ENCODE measurements around the gene YIPF1. TPM values are rescaled to one million over a fixed set of nuclear protein-coding genes. Genes with fewer than 3 reads are reported as not detected.

Gene YIPF1
- total and polyA plus RNA-seq, 2 donors (not counting 1 experiment from before 2014, with no cell fraction given), result 34.7 to 39.8 TPM

DNA sequence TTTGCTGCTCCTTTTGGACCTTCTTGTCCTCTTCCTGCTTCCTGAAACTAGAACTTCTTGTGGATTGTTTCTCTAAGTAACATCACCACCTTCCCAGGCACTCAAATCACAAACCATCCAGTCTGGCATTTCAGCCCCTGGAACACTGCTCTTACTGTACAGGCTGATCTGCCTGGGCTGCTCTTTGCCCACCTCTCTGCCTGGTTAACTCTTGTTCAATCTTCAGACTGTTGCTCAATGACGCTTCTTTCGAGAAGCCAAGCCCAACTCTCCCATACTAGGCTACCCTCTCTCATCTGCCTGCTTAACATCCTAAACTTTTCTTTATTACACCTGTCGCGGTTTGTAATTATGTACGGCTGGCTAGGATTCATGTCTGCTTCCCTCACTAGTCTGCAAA is 5.0 kb upstream of the YIPF1 start:
- no peaks in the 10 kb centered on the region for H3K79me2 ChIP-seq (ENCODE audit: control insufficient read depth, insufficient read depth, low read length)
- no peak for DNase-seq (ENCODE audit: low read depth in 2 of 2)
- no peak overlapping the region for H2AFZ ChIP-seq (ENCODE audit: low read length)

DNA sequence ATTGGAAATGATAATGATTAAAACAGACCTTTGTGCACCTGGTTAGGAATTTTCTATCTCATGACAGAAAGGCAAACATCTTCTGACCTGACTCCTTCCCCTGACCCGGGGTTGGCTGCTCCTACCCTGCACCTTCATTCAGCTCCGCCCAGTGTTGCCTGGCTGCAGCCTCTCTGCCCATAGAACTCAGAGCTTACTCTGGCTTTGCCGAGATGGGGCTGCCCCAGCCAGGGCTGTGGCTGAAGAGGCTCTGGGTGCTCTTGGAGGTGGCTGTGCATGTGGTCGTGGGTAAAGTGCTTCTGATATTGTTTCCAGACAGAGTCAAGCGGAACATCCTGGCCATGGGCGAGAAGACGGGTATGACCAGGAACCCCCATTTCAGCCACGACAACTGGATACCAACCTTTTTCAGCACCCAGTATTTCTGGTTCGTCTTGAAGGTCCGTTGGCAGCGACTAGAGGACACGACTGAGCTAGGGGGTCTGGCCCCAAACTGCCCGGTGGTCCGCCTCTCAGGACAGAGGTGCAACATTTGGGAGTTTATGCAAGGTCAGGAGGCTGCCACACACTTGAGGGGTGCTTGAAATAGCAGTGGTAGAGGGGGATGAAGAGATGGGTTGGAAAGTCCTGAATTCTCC is 4.5 kb upstream of the YIPF1 start, which contains the start of gene DIO1:
TSS of gene DIO1 (plus strand) at position 189 of the 638 bp plus-strand sequence. CDS start at position 213, 24 bp downstream.
- H3K36me3 ChIP-seq (ENCODE audit: control insufficient read depth, insufficient read depth, low read length), result no peaks in the 10 kb centered on the region
- peak within 1 kb of the TSS; percentile 53 for H2AFZ ChIP-seq (ENCODE audit: low read length)
- H3K9ac ChIP-seq (ENCODE audit: insufficient read depth, low read length), result no peak within 1 kb of the TSS
- DNase-seq (ENCODE audit: low read depth in 2 of 2), result no peak
- no peak within 1 kb of the TSS for H3K27ac ChIP-seq (ENCODE audit: insufficient read depth, low read length)
- H3K4me1 ChIP-seq (ENCODE audit: control insufficient read depth, extremely low read depth, insufficient read depth, low read length), result peaks cover 5% of the 10 kb centered on the region
- H4K20me1 ChIP-seq (ENCODE audit: control insufficient read depth, extremely low read depth, insufficient read depth, low read length), result no peaks in the 10 kb centered on the region
- no peaks in the 10 kb centered on the region for H3K27me3 ChIP-seq (ENCODE audit: control insufficient read depth, insufficient read depth, low read length)
- peak within 1 kb of the TSS; percentile 19 for H3K4me2 ChIP-seq (ENCODE audit: extremely low read depth, insufficient read depth, low read length)
- H3K4me3 ChIP-seq (replicated peaks in 1 of 4; ENCODE audit: control extremely low read depth in 1 of 4, insufficient read depth in 1 of 4, low read depth in 3 of 4, low read length in 4 of 4), result no peak within 1 kb of the TSS
- no peak for TF ChIP-seq CTCF (conservative IDR thresholded peaks at IDR 0.05 in 1 of 2, IDR thresholded peaks at IDR 0.05 in 1 of 2; ENCODE audit: low read depth in 1 of 2, low read length in 2 of 2)
- TF ChIP-seq EZH2 (IDR thresholded peaks at IDR 0.05; ENCODE audit: low read length, missing control alignments), result no peak
- H3K79me2 ChIP-seq (ENCODE audit: control insufficient read depth, insufficient read depth, low read length), result peaks cover 2% of the 10 kb centered on the region
- no peaks in the 10 kb centered on the region for H3K9me3 ChIP-seq (ENCODE audit: control insufficient read depth, insufficient read depth, low read depth, low read length)

More for the DNA sequence above, 5.0 kb upstream of the YIPF1 start:
- no peaks in the 10 kb centered on the region for H3K36me3 ChIP-seq (ENCODE audit: control insufficient read depth, insufficient read depth, low read length)
- no peak overlapping the region for H3K9ac ChIP-seq (ENCODE audit: insufficient read depth, low read length)
- H3K9me3 ChIP-seq (ENCODE audit: control insufficient read depth, insufficient read depth, low read depth, low read length), result no peaks in the 10 kb centered on the region
- H3K4me1 ChIP-seq (ENCODE audit: control insufficient read depth, extremely low read depth, insufficient read depth, low read length), result peaks cover 7% of the 10 kb centered on the region
- H3K27me3 ChIP-seq (ENCODE audit: control insufficient read depth, insufficient read depth, low read length), result no peaks in the 10 kb centered on the region
- no peak overlapping the region for H3K4me2 ChIP-seq (ENCODE audit: extremely low read depth, insufficient read depth, low read length)
- TF ChIP-seq CTCF (conservative IDR thresholded peaks at IDR 0.05 in 1 of 2, IDR thresholded peaks at IDR 0.05 in 1 of 2; ENCODE audit: low read depth in 1 of 2, low read length in 2 of 2), result no peak
- TF ChIP-seq EZH2 (IDR thresholded peaks at IDR 0.05; ENCODE audit: low read length, missing control alignments), result no peak
- H3K4me3 ChIP-seq (replicated peaks in 1 of 4; ENCODE audit: control extremely low read depth in 1 of 4, insufficient read depth in 1 of 4, low read depth in 3 of 4, low read length in 4 of 4), result no peak overlapping the region
- H4K20me1 ChIP-seq (ENCODE audit: control insufficient read depth, extremely low read depth, insufficient read depth, low read length), result no peaks in the 10 kb centered on the region
- H3K27ac ChIP-seq (ENCODE audit: insufficient read depth, low read length), result no peak overlapping the region

- TF ChIP-seq CTCF (conservative IDR thresholded peaks at IDR 0.05 in 1 of 2, IDR thresholded peaks at IDR 0.05 in 1 of 2; ENCODE audit: low read depth in 1 of 2, low read length in 2 of 2) (no peak), EZH2 (IDR thresholded peaks at IDR 0.05; ENCODE audit: low read length, missing control alignments) (no peak)
- H3K27me3 ChIP-seq (ENCODE audit: control insufficient read depth, insufficient read depth, low read length), result no peaks in the 10 kb centered on the region
- H3K79me2 ChIP-seq (ENCODE audit: control insufficient read depth, insufficient read depth, low read length), result peaks cover 2% of the 10 kb centered on the region
- H3K4me1 ChIP-seq (ENCODE audit: control insufficient read depth, extremely low read depth, insufficient read depth, low read length), result peaks cover 7% of the 10 kb centered on the region
- H3K9ac ChIP-seq (ENCODE audit: insufficient read depth, low read length), result no peak overlapping the region
- peak overlapping the region; percentile 53 for H2AFZ ChIP-seq (ENCODE audit: low read length)
- no peaks in the 10 kb centered on the region for H3K36me3 ChIP-seq (ENCODE audit: control insufficient read depth, insufficient read depth, low read length)
- H3K27ac ChIP-seq (ENCODE audit: insufficient read depth, low read length), result no peak overlapping the region
- H3K9me3 ChIP-seq (ENCODE audit: control insufficient read depth, insufficient read depth, low read depth, low read length), result no peaks in the 10 kb centered on the region
- no peaks in the 10 kb centered on the region for H4K20me1 ChIP-seq (ENCODE audit: control insufficient read depth, extremely low read depth, insufficient read depth, low read length)
- DNase-seq (ENCODE audit: low read depth in 2 of 2), result no peak
- H3K4me2 ChIP-seq (ENCODE audit: extremely low read depth, insufficient read depth, low read length), result peak overlapping the region; percentile 19
- H3K4me3 ChIP-seq (replicated peaks in 1 of 4; ENCODE audit: control extremely low read depth in 1 of 4, insufficient read depth in 1 of 4, low read depth in 3 of 4, low read length in 4 of 4), result no peak overlapping the region
These were observed 3.3 kb upstream of the YIPF1 start for GRCh38 chr1:53892911-53893310.

Measured in fibroblast of lung (primary cell).